Endodermal cell (in vitro differentiated cells): Measurements from ENCODE around the gene TMLHE. TPM values are rescaled to one million over a fixed set of nuclear protein-coding genes. Genes with fewer than 3 reads are reported as not detected.
"Not testable (repeated sequence)": the region's sequence is repeated elsewhere in the genome, so short reads cannot be mapped to it uniquely, and the experiment has no call there.

Source experiments
- DNase-seq: peaks from one replicate; pipeline ENCODE4 v3.0.0-alpha.2; 2017
- H3K27ac ChIP-seq: 2 replicates; pipeline ENCODE4 v1.5.1; 2013; ENCODE audit warnings: mild to moderate bottlenecking, low read depth, low read length, moderate library complexity
- H3K27me3 ChIP-seq: 2 replicates; pipeline ENCODE4 v1.6.1; 2013; ENCODE audit warnings: mild to moderate bottlenecking, low read length, moderate library complexity; ENCODE audit not compliant: insufficient read depth, control insufficient read depth, poor library complexity, severe bottlenecking
- H3K36me3 ChIP-seq: 2 replicates; pipeline ENCODE4 v1.7.0; 2013; ENCODE audit warnings: mild to moderate bottlenecking, low read length, moderate library complexity; ENCODE audit not compliant: control insufficient read depth, insufficient read depth
- H3K4me1 ChIP-seq: one replicate; pipeline ENCODE4 v1.7.0; 2013; ENCODE audit warnings: low read length; ENCODE audit not compliant: control insufficient read depth, insufficient read depth
- H3K4me3 ChIP-seq: 2 replicates; pipeline ENCODE4 v1.5.1; 2013; ENCODE audit warnings: mild to moderate bottlenecking, low read length, moderate library complexity
- H3K9ac ChIP-seq: 2 replicates; pipeline ENCODE4 v1.6.1; 2013; ENCODE audit warnings: mild to moderate bottlenecking, low read length, moderate library complexity; ENCODE audit not compliant: poor library complexity, severe bottlenecking; ENCODE audit errors: extremely low read depth
- H3K9me3 ChIP-seq: 2 replicates; pipeline ENCODE4 v1.6.1; 2013; ENCODE audit warnings: mild to moderate bottlenecking, low read length, moderate library complexity; ENCODE audit not compliant: control insufficient read depth
- H3K27ac Mint-ChIP-seq: 2 replicates; pipeline ENCODE4 v1.8.0; 2020; ENCODE audit warnings: mixed read lengths
- H3K27me3 Mint-ChIP-seq: 2 replicates; pipeline ENCODE4 v1.8.0; 2021; ENCODE audit warnings: mild to moderate bottlenecking, mixed read lengths; ENCODE audit not compliant: insufficient read depth
- H3K36me3 Mint-ChIP-seq: 2 replicates; pipeline ENCODE4 v1.8.0; 2020; ENCODE audit warnings: low read depth, mixed read lengths
- H3K4me1 Mint-ChIP-seq: 2 replicates; pipeline ENCODE4 v1.8.0; 2020; ENCODE audit warnings: mixed read lengths
- H3K4me3 Mint-ChIP-seq: 2 replicates; pipeline ENCODE4 v1.8.0; 2020; ENCODE audit warnings: mild to moderate bottlenecking, moderate library complexity, mixed read lengths
- H3K9me3 Mint-ChIP-seq: 2 replicates; pipeline ENCODE4 v1.8.0; 2020; ENCODE audit warnings: mild to moderate bottlenecking, mixed read lengths
- WGBS, 2 experiments: methylation state at CpG; one replicate each; pipeline versions ENCODE4 v1.1.5 to v1.1.7; 2013; ENCODE audit warnings: missing lambda C conversion rate in 2 of 2, mixed read lengths in 1 of 2; ENCODE audit not compliant: insufficient coverage in 1 of 2, insufficient read length in 1 of 2; 5-methylcytosine and 5-hydroxymethylcytosine counted together
- total RNA-seq, 2 donors: library from RNA; stranded (reverse); fragmentation: NEBNext Ultra II Directional in 1 of 2; extraction: Animal tissue kit (Norgen Biotek cat#: 25700) in 1 of 2; gene quantifications; 2 replicates in 1 of 2; 3 replicates in 1 of 2; pipeline ENCODE4 v1.2.1, GENCODE V29; 2021
- TF ChIP-seq, protein P1 (sequence below): fragments of 200-600 bp; sonication (generic); conservative IDR thresholded peaks from 2 replicates; pipeline ENCODE4 v1.5.0; 2021; ENCODE audit warnings: antibody characterized with exemption, mild to moderate bottlenecking

The TMLHE gene
- total RNA-seq, 2 donors from 2014 or later = 20.5 to 24.1 TPM

DNA sequence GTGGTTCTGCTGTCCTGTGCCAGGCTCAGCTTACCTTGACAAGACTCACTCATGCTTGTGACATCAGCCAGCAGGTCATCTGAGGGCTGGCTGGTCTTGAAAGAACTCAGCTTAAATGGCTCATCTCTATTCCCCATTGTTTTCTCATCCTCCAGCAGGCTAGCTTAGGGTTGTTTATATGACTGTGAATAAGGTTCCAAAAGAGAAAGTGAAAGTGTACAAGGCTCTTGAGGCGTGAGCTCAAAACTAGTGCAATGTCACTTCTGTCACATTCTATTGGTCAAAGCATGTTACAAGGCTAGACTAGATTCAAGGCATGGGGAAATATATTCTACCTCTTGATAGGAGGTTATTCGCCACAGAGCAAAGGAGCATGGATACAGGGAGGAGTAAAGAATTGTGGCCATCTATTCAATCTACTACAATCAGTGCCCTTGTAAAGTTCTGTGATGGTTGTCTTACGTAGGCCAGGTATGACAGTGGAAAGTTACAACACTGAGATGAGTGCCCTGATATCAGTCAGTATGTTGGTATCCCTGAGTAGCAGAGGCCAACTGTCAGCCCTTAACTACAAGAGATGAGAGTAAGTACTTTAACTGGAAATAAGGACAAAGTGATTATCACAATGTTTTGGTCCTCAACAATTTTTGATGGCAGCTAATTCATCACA, 19.8 kb upstream of the TMLHE start:
- no peak overlapping the region for H3K4me3 Mint-ChIP-seq
- Histone ChIP-seq H3K27me3 (no peaks in the 10 kb centered on the region), H3K9me3 (no peaks in the 10 kb centered on the region), H3K36me3 (no peaks in the 10 kb centered on the region), H3K9ac (no peak overlapping the region), H3K4me1 (no peaks in the 10 kb centered on the region), H3K27ac (no peak overlapping the region), H3K4me3 (no peak overlapping the region)
- H3K36me3 Mint-ChIP-seq = peaks cover 2% of the 10 kb centered on the region
- DNase-seq = no peak
- H3K27me3 Mint-ChIP-seq = no peaks in the 10 kb centered on the region
- H3K9me3 Mint-ChIP-seq = peaks cover 74% of the 10 kb centered on the region
- TF ChIP-seq, protein P1, sequence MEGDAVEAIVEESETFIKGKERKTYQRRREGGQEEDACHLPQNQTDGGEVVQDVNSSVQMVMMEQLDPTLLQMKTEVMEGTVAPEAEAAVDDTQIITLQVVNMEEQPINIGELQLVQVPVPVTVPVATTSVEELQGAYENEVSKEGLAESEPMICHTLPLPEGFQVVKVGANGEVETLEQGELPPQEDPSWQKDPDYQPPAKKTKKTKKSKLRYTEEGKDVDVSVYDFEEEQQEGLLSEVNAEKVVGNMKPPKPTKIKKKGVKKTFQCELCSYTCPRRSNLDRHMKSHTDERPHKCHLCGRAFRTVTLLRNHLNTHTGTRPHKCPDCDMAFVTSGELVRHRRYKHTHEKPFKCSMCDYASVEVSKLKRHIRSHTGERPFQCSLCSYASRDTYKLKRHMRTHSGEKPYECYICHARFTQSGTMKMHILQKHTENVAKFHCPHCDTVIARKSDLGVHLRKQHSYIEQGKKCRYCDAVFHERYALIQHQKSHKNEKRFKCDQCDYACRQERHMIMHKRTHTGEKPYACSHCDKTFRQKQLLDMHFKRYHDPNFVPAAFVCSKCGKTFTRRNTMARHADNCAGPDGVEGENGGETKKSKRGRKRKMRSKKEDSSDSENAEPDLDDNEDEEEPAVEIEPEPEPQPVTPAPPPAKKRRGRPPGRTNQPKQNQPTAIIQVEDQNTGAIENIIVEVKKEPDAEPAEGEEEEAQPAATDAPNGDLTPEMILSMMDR = no peak
- H3K4me1 Mint-ChIP-seq = peaks cover 5% of the 10 kb centered on the region
- 91 to 100% methylated on average over 1 to 3 of the region's 3 CpGs for WGBS, 2 experiments
- no peak overlapping the region for H3K27ac Mint-ChIP-seq

DNA sequence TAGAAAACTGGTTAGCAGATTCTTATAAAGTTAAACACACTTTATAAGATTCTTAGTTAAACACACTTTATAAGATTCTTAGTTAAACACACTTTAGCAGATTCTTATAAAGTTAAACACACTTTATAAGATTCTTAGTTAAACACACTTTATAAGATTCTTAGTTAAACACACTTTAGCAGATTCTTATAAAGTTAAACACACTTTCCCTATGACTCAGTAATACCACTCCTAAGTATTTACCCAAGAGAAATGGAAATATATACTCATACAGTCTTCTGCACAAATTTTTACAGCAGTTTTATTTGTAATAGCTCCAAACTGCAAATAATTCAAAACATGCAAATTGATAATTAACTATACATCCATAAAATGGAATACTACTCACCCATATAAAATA, 7.4 kb upstream of the TMLHE start:
- H3K27me3 Mint-ChIP-seq, H3K4me3 Mint-ChIP-seq: not testable (repeated sequence)

DNA sequence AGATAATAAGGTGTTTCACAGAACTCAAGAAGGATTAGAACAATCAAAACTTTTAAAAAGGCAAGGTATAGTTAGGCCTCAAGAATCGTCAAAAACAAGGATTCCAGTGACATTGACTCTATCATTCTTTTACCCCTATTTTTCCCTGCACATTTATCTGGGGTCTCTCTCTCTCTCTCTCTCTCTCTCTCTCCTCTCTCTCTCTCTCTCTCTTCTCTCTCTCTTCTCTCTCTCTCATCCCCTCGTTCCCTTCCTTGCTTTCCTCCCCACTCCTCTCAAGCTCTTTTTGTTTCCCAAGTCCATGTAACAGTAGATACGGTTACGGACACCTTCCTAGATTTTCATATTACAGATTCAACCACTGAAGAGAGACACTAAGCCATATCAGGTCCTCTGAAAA, 3.2 kb upstream of the TMLHE start:
- Mint-ChIP-seq H3K9me3 (peaks cover 48% of the 10 kb centered on the region), H3K27me3 (no peaks in the 10 kb centered on the region), H3K36me3 (no peaks in the 10 kb centered on the region), H3K4me3 (no peak overlapping the region), H3K27ac (no peak overlapping the region), H3K4me1 (peaks cover 2% of the 10 kb centered on the region)
- no peaks in the 10 kb centered on the region for H3K27me3 ChIP-seq
- no peak for DNase-seq
- H3K9ac ChIP-seq = no peak overlapping the region
- H3K36me3 ChIP-seq = no peaks in the 10 kb centered on the region
- TF ChIP-seq, protein P1 = no peak
- H3K27ac ChIP-seq = no peak overlapping the region
- no peak overlapping the region for H3K4me3 ChIP-seq
- 84% methylated on average over 4 of the region's 4 CpGs; no CpG with 5 or more reads in 1 of the 2 experiments for WGBS, 2 experiments
- H3K4me1 ChIP-seq = no peaks in the 10 kb centered on the region
- H3K9me3 ChIP-seq = no peaks in the 10 kb centered on the region

More for the DNA sequence above, 7.4 kb upstream of the TMLHE start:
- not testable (repeated sequence) for H3K27ac Mint-ChIP-seq, H3K9me3 ChIP-seq, H3K27me3 ChIP-seq, H3K36me3 Mint-ChIP-seq, H3K4me1 ChIP-seq, H3K27ac ChIP-seq, H3K9ac ChIP-seq, H3K4me3 ChIP-seq, H3K4me1 Mint-ChIP-seq, H3K36me3 ChIP-seq, DNase-seq
- peaks cover 45% of the 10 kb centered on the region for H3K9me3 Mint-ChIP-seq
